GM23338 (cell line): ENCODE results near the gene COPZ1. TPM values are rescaled to one million over a fixed set of nuclear protein-coding genes. Genes with fewer than 3 reads are reported as not detected.

Experiments used
- ATAC-seq: fragments of 200-7000 bp; cut with Tn5 transposase; 3 replicates; pipeline ENCODE4 v1.9.1; 2020
- DNase-seq: peaks from one replicate; pipeline ENCODE4 v3.0.0-alpha.2; 2015; ENCODE audit warnings: low spot score
- H2AFZ ChIP-seq: fragments of 200-600 bp; sonication (generic); 2 replicates; pipeline ENCODE4 v1.8.0; 2016; ENCODE audit warnings: antibody characterized with exemption, mild to moderate bottlenecking, moderate library complexity
- H3F3A ChIP-seq: fragments of 200-600 bp; sonication (generic); replicated peaks from 2 replicates; pipeline ENCODE4 v1.8.0; 2017; ENCODE audit warnings: antibody characterized with exemption, mixed run types, low read depth
- H3K27ac ChIP-seq: fragments of 200-600 bp; sonication (generic); 2 replicates; pipeline ENCODE4 v1.6.1; 2016; ENCODE audit warnings: low read depth
- H3K27me3 ChIP-seq: fragments of 200-600 bp; sonication (generic); 2 replicates; pipeline ENCODE4 v1.8.0; 2016; ENCODE audit warnings: mild to moderate bottlenecking, mixed run types, moderate library complexity; ENCODE audit not compliant: insufficient read depth
- H3K36me3 ChIP-seq: fragments of 200-600 bp; sonication (generic); 2 replicates; pipeline ENCODE4 v1.8.0; 2016; ENCODE audit warnings: mild to moderate bottlenecking; ENCODE audit not compliant: insufficient read depth
- H3K4me1 ChIP-seq: fragments of 200-600 bp; sonication (generic); 2 replicates; pipeline ENCODE4 v1.8.0; 2016; ENCODE audit warnings: mild to moderate bottlenecking, moderate library complexity; ENCODE audit not compliant: insufficient read depth
- H3K4me2 ChIP-seq: fragments of 200-600 bp; sonication (generic); 2 replicates; pipeline ENCODE4 v1.7.1; 2017; ENCODE audit warnings: mixed run types
- H3K4me3 ChIP-seq: fragments of 200-600 bp; sonication (generic); 2 replicates; pipeline ENCODE4 v1.6.1; 2016; ENCODE audit warnings: mixed run types
- H3K79me2 ChIP-seq: fragments of 200-600 bp; sonication (generic); replicated peaks from 2 replicates; pipeline ENCODE4 v1.8.0; 2017; ENCODE audit warnings: mild to moderate bottlenecking; ENCODE audit not compliant: insufficient read depth
- H3K9me2 ChIP-seq: fragments of 200-600 bp; sonication (generic); 2 replicates; pipeline ENCODE4 v1.8.0; 2017; ENCODE audit not compliant: insufficient read depth
- H4K20me1 ChIP-seq: fragments of 200-600 bp; sonication (generic); replicated peaks from 2 replicates; pipeline ENCODE4 v1.8.0; 2017; ENCODE audit warnings: mild to moderate bottlenecking; ENCODE audit not compliant: insufficient read depth
- H3K27ac Mint-ChIP-seq: 2 replicates; pipeline ENCODE4 v1.8.0; 2020; ENCODE audit warnings: inconsistent platforms, mild to moderate bottlenecking, moderate library complexity, mixed read lengths
- H3K27me3 Mint-ChIP-seq: 3 replicates; pipeline ENCODE4 v1.8.0; 2022; ENCODE audit warnings: low read depth, mild to moderate bottlenecking, moderate library complexity, mixed read lengths, inconsistent platforms; ENCODE audit not compliant: insufficient read depth, poor library complexity
- H3K36me3 Mint-ChIP-seq: 3 replicates; pipeline ENCODE4 v1.8.0; 2021; ENCODE audit warnings: low read depth, mild to moderate bottlenecking, inconsistent platforms, moderate library complexity, mixed read lengths
- H3K4me1 Mint-ChIP-seq: 3 replicates; pipeline ENCODE4 v1.8.0; 2020; ENCODE audit warnings: mild to moderate bottlenecking, inconsistent platforms, mixed read lengths
- H3K4me3 Mint-ChIP-seq: 3 replicates; pipeline ENCODE4 v1.8.0; 2021; ENCODE audit warnings: moderate library complexity, mild to moderate bottlenecking, inconsistent platforms, mixed read lengths
- H3K9me3 Mint-ChIP-seq: 3 replicates; pipeline ENCODE4 v1.8.0; 2020; ENCODE audit warnings: moderate library complexity, mild to moderate bottlenecking, inconsistent platforms, mixed read lengths
- CREB1 ChIP-seq: fragments of 250-450 bp; sonication (Bioruptor Pico); IDR thresholded peaks from 2 replicates; pipeline ENCODE4 v1.5.0; 2020; ENCODE audit warnings: low read depth, mild to moderate bottlenecking, moderate library complexity
- NANOG ChIP-seq: IDR thresholded peaks from 2 replicates; pipeline ENCODE4 v1.6.1; 2016; ENCODE audit warnings: antibody characterized with exemption, borderline replicate concordance
- POLR2AphosphoS5 ChIP-seq: IDR thresholded peaks from 2 replicates; pipeline ENCODE4 v1.6.1; 2016; ENCODE audit warnings: antibody characterized with exemption, low read depth
- ZNF114 ChIP-seq: fragments of 250-450 bp; sonication (Bioruptor Pico); IDR thresholded peaks from 2 replicates; pipeline ENCODE4 v1.5.0; 2020; ENCODE audit warnings: mild to moderate bottlenecking, moderate library complexity
- ZNF331 ChIP-seq: fragments of 250-450 bp; sonication (Bioruptor Pico); IDR thresholded peaks from 2 replicates; pipeline ENCODE4 v1.5.0; 2020; ENCODE audit warnings: low read depth, mild to moderate bottlenecking, moderate library complexity
- polyA plus RNA-seq: library from polyadenylated mRNA; unstranded; fragments of >200 nt; fragmentation: Nextera tagmentation; extraction: Ambion mirVana; gene quantifications from 2 replicates; pipeline ENCODE4 v1.2.1, GENCODE V29; 2016
- total RNA-seq: library from RNA; depleted of rRNA; stranded (reverse); fragments of >200 nt; shearing (Covaris generic); gene quantifications from 2 replicates; pipeline ENCODE4 v1.2.3, GENCODE V29; 2014
- TF ChIP-seq, protein P1 (sequence below): fragments of 250-450 bp; sonication (Bioruptor Pico); IDR thresholded peaks from 2 replicates; pipeline ENCODE4 v1.5.0; 2020; ENCODE audit warnings: mild to moderate bottlenecking, moderate library complexity

Gene COPZ1
- total and polyA plus RNA-seq, 2 experiments from 2014 or later = 79.9 to 91.2 TPM

DNA sequence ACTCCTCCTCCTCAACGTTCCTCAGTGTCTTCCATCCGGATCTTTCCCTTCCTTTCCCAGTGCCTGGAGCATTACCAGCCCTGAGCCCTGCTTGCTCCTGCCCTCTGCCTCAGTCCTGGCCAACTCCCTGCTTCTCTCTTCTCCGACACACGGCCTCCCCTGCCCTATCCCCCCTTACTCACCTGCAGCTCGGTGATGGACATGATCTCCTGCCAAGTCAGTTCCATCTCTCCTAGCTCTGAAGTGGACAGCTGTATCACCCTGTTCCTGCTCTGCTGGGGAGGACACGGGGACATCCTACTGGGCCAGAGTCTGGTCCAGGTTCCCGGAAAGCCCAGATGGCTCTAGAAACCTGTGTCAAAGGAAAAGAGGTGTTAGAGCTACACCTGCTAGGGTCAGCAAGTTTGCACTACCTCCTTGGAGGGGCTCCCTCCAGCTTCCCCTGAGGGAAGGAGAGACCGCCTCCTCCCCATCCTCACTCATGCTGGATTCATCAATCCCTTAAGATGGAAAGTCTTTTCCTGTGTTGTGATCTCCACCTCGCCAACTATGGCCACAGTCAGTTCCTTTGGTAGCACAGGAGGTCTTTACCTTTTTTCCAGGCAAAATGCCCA, 29.9 kb upstream of the COPZ1 start:
- Mint-ChIP-seq H3K4me3 (no peak overlapping the region), H3K27me3 (peaks cover 16% of the 10 kb centered on the region), H3K36me3 (no peaks in the 10 kb centered on the region; the same call in 2 of the 3 replicates), H3K4me1 (peaks cover 8% of the 10 kb centered on the region), H3K27ac (no peak overlapping the region), H3K9me3 (no peaks in the 10 kb centered on the region)
- peaks cover 7% of the 10 kb centered on the region for H3K4me1 ChIP-seq
- no peak; the same call in 2 of the 3 replicates for ATAC-seq
- no peak overlapping the region for H3K27ac ChIP-seq
- no peaks in the 10 kb centered on the region for H4K20me1 ChIP-seq
- no peak overlapping the region for H3K4me3 ChIP-seq
- no peak for TF ChIP-seq ZNF331 (CRISPR knock-in tag)
- TF ChIP-seq CREB1 (CRISPR knock-in tag) = no peak
- no peak for TF ChIP-seq POLR2AphosphoS5
- no peak for TF ChIP-seq ZNF114 (CRISPR knock-in tag)
- TF ChIP-seq NANOG = no peak
- TF ChIP-seq, protein P1, sequence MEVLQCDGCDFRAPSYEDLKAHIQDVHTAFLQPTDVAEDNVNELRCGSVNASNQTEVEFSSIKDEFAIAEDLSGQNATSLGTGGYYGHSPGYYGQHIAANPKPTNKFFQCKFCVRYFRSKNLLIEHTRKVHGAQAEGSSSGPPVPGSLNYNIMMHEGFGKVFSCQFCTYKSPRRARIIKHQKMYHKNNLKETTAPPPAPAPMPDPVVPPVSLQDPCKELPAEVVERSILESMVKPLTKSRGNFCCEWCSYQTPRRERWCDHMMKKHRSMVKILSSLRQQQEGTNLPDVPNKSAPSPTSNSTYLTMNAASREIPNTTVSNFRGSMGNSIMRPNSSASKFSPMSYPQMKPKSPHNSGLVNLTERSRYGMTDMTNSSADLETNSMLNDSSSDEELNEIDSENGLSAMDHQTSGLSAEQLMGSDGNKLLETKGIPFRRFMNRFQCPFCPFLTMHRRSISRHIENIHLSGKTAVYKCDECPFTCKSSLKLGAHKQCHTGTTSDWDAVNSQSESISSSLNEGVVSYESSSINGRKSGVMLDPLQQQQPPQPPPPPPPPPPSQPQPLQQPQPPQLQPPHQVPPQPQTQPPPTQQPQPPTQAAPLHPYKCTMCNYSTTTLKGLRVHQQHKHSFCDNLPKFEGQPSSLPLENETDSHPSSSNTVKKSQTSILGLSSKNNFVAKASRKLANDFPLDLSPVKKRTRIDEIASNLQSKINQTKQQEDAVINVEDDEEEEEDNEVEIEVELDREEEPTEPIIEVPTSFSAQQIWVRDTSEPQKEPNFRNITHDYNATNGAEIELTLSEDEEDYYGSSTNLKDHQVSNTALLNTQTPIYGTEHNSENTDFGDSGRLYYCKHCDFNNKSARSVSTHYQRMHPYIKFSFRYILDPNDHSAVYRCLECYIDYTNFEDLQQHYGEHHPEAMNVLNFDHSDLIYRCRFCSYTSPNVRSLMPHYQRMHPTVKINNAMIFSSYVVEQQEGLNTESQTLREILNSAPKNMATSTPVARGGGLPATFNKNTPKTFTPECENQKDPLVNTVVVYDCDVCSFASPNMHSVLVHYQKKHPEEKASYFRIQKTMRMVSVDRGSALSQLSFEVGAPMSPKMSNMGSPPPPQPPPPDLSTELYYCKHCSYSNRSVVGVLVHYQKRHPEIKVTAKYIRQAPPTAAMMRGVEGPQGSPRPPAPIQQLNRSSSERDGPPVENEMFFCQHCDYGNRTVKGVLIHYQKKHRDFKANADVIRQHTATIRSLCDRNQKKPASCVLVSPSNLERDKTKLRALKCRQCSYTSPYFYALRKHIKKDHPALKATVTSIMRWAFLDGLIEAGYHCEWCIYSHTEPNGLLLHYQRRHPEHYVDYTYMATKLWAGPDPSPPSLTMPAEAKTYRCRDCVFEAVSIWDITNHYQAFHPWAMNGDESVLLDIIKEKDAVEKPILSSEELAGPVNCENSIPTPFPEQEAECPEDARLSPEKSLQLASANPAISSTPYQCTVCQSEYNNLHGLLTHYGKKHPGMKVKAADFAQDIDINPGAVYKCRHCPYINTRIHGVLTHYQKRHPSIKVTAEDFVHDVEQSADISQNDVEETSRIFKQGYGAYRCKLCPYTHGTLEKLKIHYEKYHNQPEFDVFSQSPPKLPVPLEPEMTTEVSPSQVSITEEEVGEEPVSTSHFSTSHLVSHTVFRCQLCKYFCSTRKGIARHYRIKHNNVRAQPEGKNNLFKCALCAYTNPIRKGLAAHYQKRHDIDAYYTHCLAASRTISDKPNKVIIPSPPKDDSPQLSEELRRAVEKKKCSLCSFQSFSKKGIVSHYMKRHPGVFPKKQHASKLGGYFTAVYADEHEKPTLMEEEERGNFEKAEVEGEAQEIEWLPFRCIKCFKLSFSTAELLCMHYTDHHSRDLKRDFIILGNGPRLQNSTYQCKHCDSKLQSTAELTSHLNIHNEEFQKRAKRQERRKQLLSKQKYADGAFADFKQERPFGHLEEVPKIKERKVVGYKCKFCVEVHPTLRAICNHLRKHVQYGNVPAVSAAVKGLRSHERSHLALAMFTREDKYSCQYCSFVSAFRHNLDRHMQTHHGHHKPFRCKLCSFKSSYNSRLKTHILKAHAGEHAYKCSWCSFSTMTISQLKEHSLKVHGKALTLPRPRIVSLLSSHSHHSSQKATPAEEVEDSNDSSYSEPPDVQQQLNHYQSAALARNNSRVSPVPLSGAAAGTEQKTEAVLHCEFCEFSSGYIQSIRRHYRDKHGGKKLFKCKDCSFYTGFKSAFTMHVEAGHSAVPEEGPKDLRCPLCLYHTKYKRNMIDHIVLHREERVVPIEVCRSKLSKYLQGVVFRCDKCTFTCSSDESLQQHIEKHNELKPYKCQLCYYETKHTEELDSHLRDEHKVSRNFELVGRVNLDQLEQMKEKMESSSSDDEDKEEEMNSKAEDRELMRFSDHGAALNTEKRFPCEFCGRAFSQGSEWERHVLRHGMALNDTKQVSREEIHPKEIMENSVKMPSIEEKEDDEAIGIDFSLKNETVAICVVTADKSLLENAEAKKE = no peak
- H3K36me3 ChIP-seq = no peaks in the 10 kb centered on the region; the same call in 1 of the 2 replicates
- peaks cover 6% of the 10 kb centered on the region; the same call in 1 of the 2 replicates for H3F3A ChIP-seq
- no peak for DNase-seq
- H3K9me2 ChIP-seq = no peaks in the 10 kb centered on the region
- peaks cover 11% of the 10 kb centered on the region for H3K27me3 ChIP-seq
- H3K79me2 ChIP-seq = no peaks in the 10 kb centered on the region
- H3K4me2 ChIP-seq = no peak overlapping the region
- no peak overlapping the region for H2AFZ ChIP-seq
